ENCODE data around the gene MYLK.

DNA sequence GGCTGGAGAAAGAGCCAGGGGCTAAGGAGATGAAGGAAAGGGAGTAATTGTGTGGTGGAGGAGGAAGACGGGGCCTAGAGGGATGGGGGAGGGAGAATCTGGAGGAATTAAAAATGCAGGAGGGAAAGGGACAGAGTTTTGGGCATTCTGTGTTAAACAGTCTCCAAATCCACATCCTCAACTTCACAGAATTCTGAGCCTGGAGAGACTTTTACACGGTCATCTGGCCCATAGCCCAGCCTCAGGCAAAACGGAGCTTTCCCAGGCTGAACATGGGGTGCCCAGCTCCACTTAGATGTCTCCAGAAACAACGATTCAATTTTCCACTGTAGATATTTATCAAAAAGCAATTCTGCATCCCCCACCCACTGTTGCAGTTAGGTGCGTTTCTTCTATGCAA, 161.7 kb downstream of the MYLK start:
- TF ChIP-seq CTCF (IDR thresholded peaks at IDR 0.05) = no peak
- TF ChIP-seq POLR2A (IDR thresholded peaks at IDR 0.05) = no peak

All from lower leg skin (tissue), 3 donors.